Mesenchymal stem cell (in vitro differentiated cells and primary cell): ENCODE measurements around the gene RNF225.
A peak's percentile ranks its signal among the peaks of the same experiment; 100 is the strongest.

Experiments used
- DNase-seq: peaks from one replicate; pipeline ENCODE4 v3.0.0-alpha.2; 2013
- H2AFZ ChIP-seq: one replicate; pipeline ENCODE4 v1.6.1; 2013; ENCODE audit warnings: low read depth, mild to moderate bottlenecking, control low read depth, inconsistent platforms, low read length, moderate library complexity
- H2AK5ac ChIP-seq: 2 replicates; pipeline ENCODE4 v1.6.1; 2013; ENCODE audit warnings: low read length, moderate library complexity, mild to moderate bottlenecking, inconsistent platforms; ENCODE audit not compliant: severe bottlenecking
- H2BK120ac ChIP-seq: one replicate; pipeline ENCODE4 v1.6.1; 2013; ENCODE audit warnings: low read depth, mild to moderate bottlenecking, inconsistent platforms, low read length, moderate library complexity
- H2BK12ac ChIP-seq, 2 experiments: one replicate each; pipeline ENCODE4 v1.6.1; 2013; ENCODE audit warnings: inconsistent platforms in 2 of 2, low read length in 2 of 2, mild to moderate bottlenecking in 2 of 2, moderate library complexity in 2 of 2, control low read depth in 1 of 2
- H2BK15ac ChIP-seq: one replicate; pipeline ENCODE4 v1.6.1; 2013; ENCODE audit warnings: mild to moderate bottlenecking, low read depth, inconsistent platforms; ENCODE audit not compliant: poor library complexity, severe bottlenecking
- H2BK5ac ChIP-seq: 2 replicates; pipeline ENCODE4 v1.6.1; 2013; ENCODE audit warnings: low read depth, mild to moderate bottlenecking, low read length, control low read depth, inconsistent platforms; ENCODE audit not compliant: poor library complexity, severe bottlenecking
- H3K14ac ChIP-seq, 2 experiments: one replicate each; pipeline ENCODE4 v1.6.1; 2013; ENCODE audit warnings: inconsistent platforms in 2 of 2, low read length in 2 of 2, control low read depth in 1 of 2, mild to moderate bottlenecking in 1 of 2, moderate library complexity in 1 of 2
- H3K18ac ChIP-seq, 2 experiments: one replicate each; pipeline ENCODE4 v1.6.1; 2013; ENCODE audit warnings: inconsistent platforms in 2 of 2, low read length in 2 of 2, control low read depth in 1 of 2, low read depth in 1 of 2, mild to moderate bottlenecking in 1 of 2
- H3K23ac ChIP-seq, 2 experiments: one replicate each; pipeline ENCODE4 v1.6.1; 2013; ENCODE audit warnings: inconsistent platforms in 2 of 2, low read length in 2 of 2, mild to moderate bottlenecking in 2 of 2, moderate library complexity in 2 of 2, control low read depth in 1 of 2
- H3K27ac ChIP-seq: 2 replicates; pipeline ENCODE4 v1.5.1; 2013; ENCODE audit warnings: mild to moderate bottlenecking, moderate library complexity, low read length, control low read depth, inconsistent platforms; ENCODE audit not compliant: poor library complexity, severe bottlenecking
- H3K27me3 ChIP-seq, 2 experiments: 2 replicates each; pipeline versions ENCODE4 v1.6.1 to v1.7.0; 2013; ENCODE audit warnings: low read length in 2 of 2, mild to moderate bottlenecking in 2 of 2, moderate library complexity in 2 of 2, control low read depth in 1 of 2, inconsistent platforms in 1 of 2; ENCODE audit not compliant: control insufficient read depth in 1 of 2, insufficient read depth in 1 of 2
- H3K36me3 ChIP-seq, 2 experiments: 2 replicates each; pipeline versions ENCODE4 v1.6.1 to v1.7.0; 2013; ENCODE audit warnings: low read length in 2 of 2, control low read depth in 1 of 2, inconsistent platforms in 1 of 2, low read depth in 1 of 2, mild to moderate bottlenecking in 1 of 2; ENCODE audit not compliant: insufficient read depth in 2 of 2, control insufficient read depth in 1 of 2
- H3K4ac ChIP-seq, 2 experiments: one replicate each; pipeline ENCODE4 v1.6.1; 2013; ENCODE audit warnings: inconsistent platforms in 2 of 2, low read length in 2 of 2, mild to moderate bottlenecking in 2 of 2, moderate library complexity in 2 of 2, control low read depth in 1 of 2, low read depth in 1 of 2
- H3K4me1 ChIP-seq: 2 replicates; pipeline ENCODE4 v1.6.1; 2013; ENCODE audit warnings: low read depth, low read length, control low read depth; ENCODE audit not compliant: control insufficient read depth, insufficient read depth
- H3K4me2 ChIP-seq: 2 replicates; pipeline ENCODE4 v1.6.1; 2013; ENCODE audit warnings: low read length, mild to moderate bottlenecking, inconsistent platforms; ENCODE audit not compliant: poor library complexity, severe bottlenecking
- H3K4me3 ChIP-seq, 2 experiments: 2 replicates each; pipeline versions ENCODE4 v1.5.1 to v1.7.0; 2013; ENCODE audit warnings: low read length in 2 of 2, mild to moderate bottlenecking in 2 of 2, control low read depth in 1 of 2, low read depth in 1 of 2; ENCODE audit not compliant: insufficient read depth in 1 of 2
- H3K79me1 ChIP-seq: replicated peaks from 2 replicates; pipeline ENCODE4 v1.6.1; 2013; ENCODE audit warnings: mild to moderate bottlenecking, control low read depth, low read length, inconsistent platforms; ENCODE audit not compliant: poor library complexity, severe bottlenecking
- H3K9ac ChIP-seq: 2 replicates; pipeline ENCODE4 v1.7.0; 2013; ENCODE audit warnings: mild to moderate bottlenecking, low read length, moderate library complexity
- H3K9me3 ChIP-seq: 2 replicates; pipeline ENCODE4 v1.7.0; 2013; ENCODE audit warnings: mild to moderate bottlenecking, low read length; ENCODE audit not compliant: control insufficient read depth
- H4K8ac ChIP-seq: one replicate; pipeline ENCODE4 v1.6.1; 2013; ENCODE audit warnings: inconsistent platforms, mild to moderate bottlenecking, low read length, moderate library complexity
- H4K91ac ChIP-seq: one replicate; pipeline ENCODE4 v1.6.1; 2013; ENCODE audit warnings: mild to moderate bottlenecking, low read length, inconsistent platforms
- WGBS: methylation state at CpG from one replicate; pipeline ENCODE4 v1.1.7; 2013; ENCODE audit warnings: mixed read lengths; 5-methylcytosine and 5-hydroxymethylcytosine counted together

The RNF225 gene

DNA sequence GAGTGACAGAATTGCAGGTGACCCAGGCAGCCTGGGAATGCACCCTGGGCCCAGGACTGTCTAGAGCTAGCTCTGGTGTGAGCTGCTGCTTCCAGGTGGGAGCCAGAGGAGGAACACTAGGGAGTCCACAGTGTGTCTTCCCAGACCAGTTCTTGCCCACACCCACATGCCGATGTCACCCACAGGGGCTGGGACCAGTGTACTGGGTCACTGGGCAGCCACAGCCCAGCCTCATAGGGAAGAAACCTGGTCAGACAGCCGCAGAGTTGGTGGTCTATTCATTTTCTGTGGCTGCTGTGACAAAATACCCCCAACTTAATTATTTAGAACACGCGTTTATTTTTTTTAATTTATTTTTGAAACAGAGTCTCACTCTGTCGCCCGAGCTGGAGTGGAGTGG lies 3.1 kb downstream of the RNF225 start:
- Histone ChIP-seq H2BK120ac (no peak overlapping the region), H3K23ac (no peak overlapping the region), H2BK15ac (no peak overlapping the region), H3K9ac (no peak overlapping the region), H2BK12ac (no peak overlapping the region), H3K4me3 (no peak overlapping the region), H3K14ac (no peak overlapping the region), H3K27ac (no peak overlapping the region), H2AK5ac (no peak overlapping the region), H3K27me3 (peaks cover 0 to 8% of the 10 kb centered on the region in 2 experiments), H3K18ac (no peak overlapping the region), H3K36me3 (peaks cover 20 to 40% of the 10 kb centered on the region in 2 experiments), H3K4ac (no peak overlapping the region), H4K8ac (no peak overlapping the region), H4K91ac (no peak overlapping the region), H2AFZ (no peak overlapping the region), H3K4me1 (peaks cover 24% of the 10 kb centered on the region), H3K4me2 (no peak overlapping the region), H2BK5ac (no peak overlapping the region), H3K9me3 (no peaks in the 10 kb centered on the region), H3K79me1 (peaks cover 7% of the 10 kb centered on the region)
- 95% methylated on average over 6 of the region's 6 CpGs for WGBS
- DNase-seq, result no peak

- H3K4me3 ChIP-seq, result peak overlapping the region in 1 of 2 experiments; percentile 91
- peaks cover 0 to 8% of the 10 kb centered on the region in 2 experiments for H3K27me3 ChIP-seq
- no peak overlapping the region for H4K8ac ChIP-seq
- no peak overlapping the region for H2BK12ac ChIP-seq
- no peak overlapping the region for H3K18ac ChIP-seq
- H3K9me3 ChIP-seq, result no peaks in the 10 kb centered on the region
- H3K36me3 ChIP-seq, result peaks cover 6 to 28% of the 10 kb centered on the region in 2 experiments
- no peak overlapping the region for H2BK15ac ChIP-seq
- no peak overlapping the region for H3K4me2 ChIP-seq
- H3K14ac ChIP-seq, result no peak overlapping the region
- no peak overlapping the region for H3K23ac ChIP-seq
- peak overlapping the region; percentile 86 for H3K9ac ChIP-seq
- H2BK120ac ChIP-seq, result no peak overlapping the region
- no peak overlapping the region for H2AFZ ChIP-seq
- H3K4me1 ChIP-seq, result peaks cover 21% of the 10 kb centered on the region
- H3K27ac ChIP-seq, result no peak overlapping the region
- H3K79me1 ChIP-seq, result peaks cover 6% of the 10 kb centered on the region
- no peak overlapping the region for H4K91ac ChIP-seq
- H3K4ac ChIP-seq, result no peak overlapping the region
- H2BK5ac ChIP-seq, result no peak overlapping the region
- no peak overlapping the region for H2AK5ac ChIP-seq
- no peak for DNase-seq
- 100% methylated on average over 3 of the region's 3 CpGs for WGBS
Observed at GRCh38 chr19:58399903-58400302, 4.4 kb downstream of the RNF225 start.

- H3K23ac ChIP-seq, result no peak overlapping the region
- H3K4me1 ChIP-seq, result peaks cover 19% of the 10 kb centered on the region
- H3K27ac ChIP-seq, result no peak overlapping the region
- H3K79me1 ChIP-seq, result peaks cover 4% of the 10 kb centered on the region
- no peak overlapping the region for H2BK15ac ChIP-seq
- no peaks in the 10 kb centered on the region for H3K9me3 ChIP-seq
- H3K4me2 ChIP-seq, result peak overlapping the region; percentile 65
- H4K91ac ChIP-seq, result peak overlapping the region; percentile 58
- peaks cover 0 to 8% of the 10 kb centered on the region in 2 experiments for H3K27me3 ChIP-seq
- peak overlapping the region; percentile 38 to 70 for H3K18ac ChIP-seq
- H3K14ac ChIP-seq, result peak overlapping the region in 1 of 2 experiments; percentile 78
- no peak for DNase-seq
- H4K8ac ChIP-seq, result peak overlapping the region; percentile 20
- peak overlapping the region in 1 of 2 experiments; percentile 83 for H3K4ac ChIP-seq
- H2BK12ac ChIP-seq, result peak overlapping the region in 1 of 2 experiments; percentile 78
- peak overlapping the region; percentile 86 for H3K9ac ChIP-seq
- peak overlapping the region; percentile 39 to 91 for H3K4me3 ChIP-seq
- H2BK5ac ChIP-seq, result no peak overlapping the region
- H2AK5ac ChIP-seq, result peak overlapping the region; percentile 33
- no peak overlapping the region for H2AFZ ChIP-seq
- H3K36me3 ChIP-seq, result peaks cover under 1 to 23% of the 10 kb centered on the region in 2 experiments
- no peak overlapping the region for H2BK120ac ChIP-seq
- 85% methylated on average over 18 of the region's 18 CpGs for WGBS
Observed at GRCh38 chr19:58400316-58400915, 5.0 kb downstream of the RNF225 start.

GRCh38 chr19:58400916-58401839 lies 5.7 kb downstream of the RNF225 start:
- no peak overlapping the region for H2AK5ac ChIP-seq
- H3K4me1 ChIP-seq, result peaks cover 14% of the 10 kb centered on the region
- peaks cover 0 to 8% of the 10 kb centered on the region in 2 experiments for H3K27me3 ChIP-seq
- H2AFZ ChIP-seq, result peak overlapping the region; percentile 16
- peak overlapping the region in 1 of 2 experiments; percentile 78 for H2BK12ac ChIP-seq
- H3K36me3 ChIP-seq, result peaks cover 0 to 15% of the 10 kb centered on the region in 2 experiments
- H3K27ac ChIP-seq, result no peak overlapping the region
- peaks cover 4% of the 10 kb centered on the region for H3K79me1 ChIP-seq
- peak overlapping the region; percentile 65 for H3K4me2 ChIP-seq
- no peak overlapping the region for H2BK5ac ChIP-seq
- peak overlapping the region; percentile 65 to 91 for H3K4me3 ChIP-seq
- peak overlapping the region; percentile 38 to 70 for H3K18ac ChIP-seq
- H3K4ac ChIP-seq, result peak overlapping the region in 1 of 2 experiments; percentile 83
- peak overlapping the region in 1 of 2 experiments; percentile 78 for H3K14ac ChIP-seq
- H4K8ac ChIP-seq, result peak overlapping the region; percentile 20
- DNase-seq, result peak; percentile 99
- WGBS, result 5% methylated on average over 64 of the region's 80 CpGs
- no peak overlapping the region for H3K23ac ChIP-seq
- peak overlapping the region; percentile 58 for H4K91ac ChIP-seq
- H2BK120ac ChIP-seq, result no peak overlapping the region
- H2BK15ac ChIP-seq, result peak overlapping the region; percentile 65
- H3K9ac ChIP-seq, result peak overlapping the region; percentile 90
- H3K9me3 ChIP-seq, result no peaks in the 10 kb centered on the region
